GM12891 (cell line): ENCODE results near the gene PAFAH1B2.

Experiments used
- PAX5 ChIP-seq: IDR thresholded peaks from 2 replicates; pipeline ENCODE4 v1.6.1; 2011; ENCODE audit warnings: low read length, moderate library complexity, mild to moderate bottlenecking; ENCODE audit not compliant: insufficient read depth, severe bottlenecking
- POLR2A ChIP-seq: IDR thresholded peaks from 2 replicates; pipeline ENCODE4 v1.6.1; 2011; ENCODE audit warnings: low read depth, low read length, control low read depth
- POLR2AphosphoS5 ChIP-seq: IDR thresholded peaks from 2 replicates; pipeline ENCODE4 v1.6.1; 2011; ENCODE audit warnings: low read depth, low read length, control low read depth
- POU2F2 ChIP-seq: IDR thresholded peaks from 2 replicates; pipeline ENCODE4 v1.6.1; 2011; ENCODE audit warnings: low read depth, mild to moderate bottlenecking, control low read depth, low read length, moderate library complexity
- TAF1 ChIP-seq: IDR thresholded peaks from 2 replicates; pipeline ENCODE4 v1.6.1; 2011; ENCODE audit warnings: low read depth, low read length, control low read depth

DNA sequence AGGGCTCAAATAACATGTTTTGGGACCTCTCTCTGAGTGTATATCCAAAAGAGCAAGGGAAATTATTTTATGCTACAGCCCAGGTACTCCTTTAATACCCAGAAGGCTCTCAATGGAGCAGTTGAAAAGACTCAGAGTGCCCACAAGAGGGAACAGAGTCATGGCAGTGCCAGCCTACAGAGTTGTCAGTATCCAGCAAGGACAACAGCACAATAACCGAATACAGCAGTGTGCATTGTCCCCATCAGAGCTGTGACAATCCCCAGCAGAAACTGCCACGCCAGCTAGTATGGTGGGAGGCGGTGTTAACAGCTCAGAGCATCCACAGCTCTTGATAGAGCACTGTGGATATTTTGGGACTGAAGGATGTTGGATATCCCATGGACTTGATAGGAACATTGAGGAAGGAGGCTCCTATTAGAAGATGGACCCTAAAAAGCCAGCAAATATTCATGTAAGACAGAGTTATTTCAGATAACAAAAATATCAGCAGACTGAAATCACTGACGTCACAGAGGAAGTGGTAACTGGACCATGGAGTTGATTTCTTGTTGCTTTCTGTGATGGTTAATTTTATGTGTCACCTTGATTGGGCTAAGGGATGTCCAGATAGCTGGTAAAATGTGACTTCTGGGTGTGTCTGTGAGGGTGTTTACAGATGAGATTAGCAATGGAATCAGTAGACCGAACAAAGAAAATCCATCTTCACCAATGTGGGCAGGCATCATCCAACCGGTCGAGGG lies 17.7 kb upstream of the PAFAH1B2 start:
- TF ChIP-seq POU2F2 (no peak), POLR2A (no peak), POLR2AphosphoS5 (no peak), PAX5 (no peak), TAF1 (no peak)
